OCI-M2 (cell line): ENCODE measurements around the gene NRBP1.

Experiments used
- DNase-seq: peaks from one replicate; lab custom pipeline; 2025; ENCODE audit not compliant: unreplicated experiment; lab: John Stamatoyannopoulos, UW

Gene NRBP1

GRCh38 chr2:27428213-27428977, at the start of gene NRBP1:
NRBP1 (plus strand) TSS chr2:27428631; CDS start chr2:27433274, 4,643 bp downstream.
- peak; percentile 43 for DNase-seq

- DNase-seq = no peak
Measured at GRCh38 chr2:27378809-27379290, 49.6 kb upstream of the NRBP1 start.

- no peak for DNase-seq
Measured at GRCh38 chr2:27379383-27379835, 49.0 kb upstream of the NRBP1 start.

- DNase-seq = no peak
Measured at GRCh38 chr2:27379836-27380625, 48.4 kb upstream of the NRBP1 start.

GRCh38 chr2:27380626-27381545, 47.5 kb upstream of the NRBP1 start, which contains the start of gene ZNF513:
ZNF513 (minus strand) TSS chr2:27380734; CDS start chr2:27380526, 208 bp downstream.
- DNase-seq = peak; percentile 30

- DNase-seq = no peak
Measured at GRCh38 chr2:27381577-27382181, 46.8 kb upstream of the NRBP1 start.

GRCh38 chr2:27390822-27391679, 37.4 kb upstream of the NRBP1 start:
- DNase-seq = no peak

GRCh38 chr2:27393225-27393624, 35.2 kb upstream of the NRBP1 start:
- DNase-seq = no peak

- DNase-seq = no peak
Measured at GRCh38 chr2:27398962-27399361, 29.5 kb upstream of the NRBP1 start.

GRCh38 chr2:27400348-27401135, 27.9 kb upstream of the NRBP1 start:
- no peak for DNase-seq

GRCh38 chr2:27407798-27408491, 20.5 kb upstream of the NRBP1 start:
- DNase-seq = no peak

- DNase-seq = no peak
Measured at GRCh38 chr2:27408601-27409320, 19.7 kb upstream of the NRBP1 start.

GRCh38 chr2:27409321-27410073, 18.9 kb upstream of the NRBP1 start, which contains the start of gene PPM1G:
PPM1G (minus strand) TSS chr2:27409591; CDS start chr2:27409422, 169 bp downstream.
- peak; percentile 63 for DNase-seq

- no peak for DNase-seq
Measured at GRCh38 chr2:27412419-27413152, 15.8 kb upstream of the NRBP1 start.

- DNase-seq = no peak
Measured at GRCh38 chr2:27416151-27416550, 12.3 kb upstream of the NRBP1 start.

GRCh38 chr2:27420996-27421395, 7.4 kb upstream of the NRBP1 start:
- no peak for DNase-seq
